NT2/D1 (cell line): Measurements from ENCODE around the gene RPL22L1.
"Not testable (repeated sequence)": the region's sequence is repeated elsewhere in the genome, so short reads cannot be mapped to it uniquely, and the experiment has no call there.

ENCODE experiments used
- SUZ12 ChIP-seq: IDR thresholded peaks from 2 replicates; pipeline ENCODE4 v1.6.1; 2011; ENCODE audit not compliant: insufficient read length, insufficient read depth; ENCODE audit errors: extremely low read depth
- YY1 ChIP-seq: IDR thresholded peaks from 2 replicates; pipeline ENCODE4 v1.6.1; 2011; ENCODE audit not compliant: insufficient read length, insufficient read depth
- ZNF274 ChIP-seq: IDR thresholded peaks from 2 replicates; pipeline ENCODE4 v1.6.1; 2011; ENCODE audit warnings: mild to moderate bottlenecking, low read depth, low read length

- TF ChIP-seq ZNF274, SUZ12, YY1: not testable (repeated sequence)
Observed at GRCh38 chr3:170823562-170823961, 46.4 kb downstream of the RPL22L1 start.
